Sigmoid colon (tissue), 4 donors: ENCODE measurements around the gene KRT72.

Experiments
- CTCF ChIP-seq, 4 experiments: fragments of 450-650 bp in 3 of 4; fragments of 200-600 bp in 1 of 4; IDR thresholded peaks; one replicate each; pipeline ENCODE4 v1.5.1; 2016 to 2019; ENCODE audit warnings: antibody characterized with exemption in 4 of 4, mild to moderate bottlenecking in 3 of 4, moderate library complexity in 2 of 4
- EP300 ChIP-seq, 4 donors: sonication (generic); formaldehyde crosslinking; IDR thresholded peaks; one replicate each; pipeline ENCODE4 v1.6.1; 2017; ENCODE audit warnings: antibody characterized with exemption in 4 of 4
- POLR2A ChIP-seq, 2 donors: fragments of 450-650 bp; IDR thresholded peaks; one replicate each; pipeline ENCODE4 v1.6.1; 2016; ENCODE audit warnings: antibody characterized with exemption in 2 of 2, mild to moderate bottlenecking in 2 of 2, moderate library complexity in 2 of 2
- POLR2AphosphoS5 ChIP-seq, 4 donors: sonication (generic); formaldehyde crosslinking; IDR thresholded peaks; one replicate each; pipeline ENCODE4 v1.6.1; 2017; ENCODE audit warnings: antibody characterized with exemption in 4 of 4

- TF ChIP-seq CTCF (IDR thresholded peaks at IDR 0.05) (no peak), POLR2A (IDR thresholded peaks at IDR 0.05) (no peak), EP300 (IDR thresholded peaks at IDR 0.05) (no peak), POLR2AphosphoS5 (IDR thresholded peaks at IDR 0.05) (no peak)
Observed at GRCh38 chr12:52628841-52629240, 27.6 kb upstream of the KRT72 start.
